T-helper 1 cell (primary cell): ENCODE data around the gene RNF111.

Experiments used
- DNase-seq, 5 donors: peaks; one replicate each; pipeline ENCODE4 v3.0.0-alpha.2; 2012 to 2020

RNF111 gene

DNA sequence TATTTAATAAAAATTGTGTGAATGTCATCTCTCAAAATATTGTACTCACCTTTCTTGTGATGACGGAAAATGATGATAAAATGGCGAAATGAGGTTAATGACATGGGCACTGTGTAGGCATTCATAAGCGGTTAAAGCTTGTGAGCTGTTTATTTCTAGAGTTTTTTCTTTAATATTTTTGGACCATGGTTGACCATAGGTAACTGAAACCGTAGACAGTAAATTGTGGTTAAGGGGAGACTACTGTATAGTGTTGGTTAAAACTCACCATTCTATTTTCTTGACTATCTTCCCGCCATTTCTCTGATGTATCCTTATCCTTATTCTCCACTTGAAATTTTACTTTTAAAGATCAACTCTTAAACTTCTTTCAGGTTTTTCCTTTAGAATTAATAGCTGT is 14.5 kb downstream of the RNF111 start:
- DNase-seq = no peak

- DNase-seq = no peak
Measured at GRCh38 chr15:59002418-59002859, 15.0 kb downstream of the RNF111 start.

- DNase-seq = no peak
Measured at GRCh38 chr15:59005579-59005978, 18.1 kb downstream of the RNF111 start.

GRCh38 chr15:59008086-59008485 is 20.6 kb downstream of the RNF111 start:
- no peak for DNase-seq

DNA sequence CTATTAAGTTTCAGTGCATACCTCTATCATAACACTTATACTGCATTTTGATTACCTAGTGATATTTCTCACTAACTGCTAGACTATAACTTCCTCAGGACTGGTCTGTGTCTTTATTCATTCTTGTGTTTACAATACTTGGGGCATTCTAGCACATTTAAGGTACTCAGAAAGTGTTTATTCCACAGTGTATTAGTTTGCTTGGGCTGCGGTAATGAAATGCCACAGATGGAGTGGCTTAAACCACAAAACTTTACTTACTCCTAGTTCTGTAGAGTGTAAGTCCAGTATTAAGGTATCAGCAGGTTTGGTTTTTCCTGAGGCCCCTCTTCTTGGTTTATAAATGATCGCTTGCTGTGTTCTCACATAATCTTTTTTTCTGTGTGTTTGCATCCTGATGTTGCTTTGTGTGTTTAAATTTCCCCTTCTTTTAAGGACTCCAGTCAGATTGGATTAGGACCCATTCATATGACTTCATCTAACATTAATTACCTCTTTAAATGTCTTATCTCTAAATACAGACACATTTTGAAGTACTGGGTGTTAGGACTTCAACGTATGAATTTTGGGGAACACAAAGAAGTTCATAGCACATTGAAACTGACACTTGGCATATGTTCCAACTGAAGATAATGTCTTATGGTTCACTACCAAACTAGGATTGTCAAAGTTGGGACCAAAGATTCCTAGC is 23.9 kb downstream of the RNF111 start:
- DNase-seq = no peak

GRCh38 chr15:59013246-59013873 is 25.9 kb downstream of the RNF111 start:
- no peak for DNase-seq

DNA sequence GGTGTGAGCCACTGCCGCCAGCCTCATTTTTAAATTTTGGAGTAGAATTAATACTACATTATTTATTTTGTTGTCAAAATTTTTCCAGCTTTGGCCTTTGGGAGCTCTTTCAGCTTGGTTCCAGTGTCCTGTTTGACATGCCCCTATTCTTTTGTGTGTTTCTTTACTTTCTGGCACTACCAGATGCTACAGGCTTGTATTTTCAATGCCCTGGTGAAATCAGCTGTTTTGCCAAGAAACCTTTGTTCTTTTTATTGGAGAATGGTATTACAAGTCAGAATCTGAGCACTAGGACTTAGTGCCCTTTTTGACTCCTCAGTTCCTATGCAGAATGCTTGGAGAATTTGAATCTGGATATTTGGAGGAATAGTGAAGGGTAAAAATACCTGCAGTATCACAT is 26.6 kb downstream of the RNF111 start:
- DNase-seq = no peak

DNA sequence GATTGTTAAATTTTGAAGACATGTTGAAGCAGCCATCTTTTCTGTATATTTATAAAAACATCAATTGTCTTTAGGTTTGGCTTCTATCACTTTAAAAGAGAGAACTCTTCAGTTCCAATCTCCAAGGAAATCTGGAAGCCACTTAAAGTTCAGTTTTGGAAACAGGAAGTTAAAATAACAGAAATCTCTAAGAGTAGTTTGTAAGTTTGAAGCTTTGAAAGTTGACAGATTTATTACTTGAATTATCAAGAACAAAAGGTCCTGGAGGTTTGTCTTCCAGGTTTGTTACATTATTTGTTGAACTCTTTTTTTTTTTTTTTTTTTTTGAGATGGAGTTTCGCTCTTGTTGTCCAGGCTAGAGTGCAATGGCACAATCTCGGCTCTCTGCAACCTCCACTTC is 30.0 kb downstream of the RNF111 start:
- DNase-seq = no peak

DNA sequence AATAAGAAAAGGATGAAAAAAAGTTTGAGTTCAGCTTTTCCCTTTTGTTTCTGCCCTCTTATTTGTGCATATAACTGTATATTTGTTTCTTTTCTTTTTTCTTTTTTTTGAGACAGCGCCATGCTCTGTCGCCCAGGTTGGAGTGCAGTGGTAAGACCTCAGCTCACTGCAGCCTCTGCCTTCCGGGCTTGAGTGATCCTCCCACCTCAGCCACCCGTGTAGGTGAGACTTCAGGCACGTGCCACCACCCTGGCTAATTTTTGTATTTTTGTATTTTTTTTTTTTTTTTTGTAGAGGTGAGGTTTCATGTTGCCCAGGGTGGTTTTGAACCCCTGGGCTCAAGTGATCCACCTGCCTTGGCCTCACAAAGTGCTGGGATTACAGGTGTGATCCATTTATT is 31.4 kb downstream of the RNF111 start:
- no peak for DNase-seq

DNA sequence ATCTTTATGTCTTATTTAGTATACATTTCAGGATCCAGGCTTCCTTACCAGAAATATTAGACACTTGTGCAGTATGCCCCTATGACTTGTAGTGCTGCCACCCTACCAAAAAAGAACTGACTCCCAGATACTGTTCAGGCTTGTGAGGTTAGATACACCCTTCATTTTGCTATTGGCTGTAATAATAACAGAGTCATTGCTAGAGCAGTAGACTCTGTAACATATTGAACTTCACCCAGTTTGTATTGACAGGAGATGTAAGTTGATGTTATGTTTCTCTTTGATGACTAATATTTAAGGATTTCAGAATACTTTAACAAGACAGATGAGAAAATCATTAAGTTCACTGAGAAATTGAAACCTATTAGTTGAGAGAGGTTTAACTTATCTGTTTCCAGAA is 32.9 kb downstream of the RNF111 start:
- DNase-seq = no peak

GRCh38 chr15:59022188-59022587 is 34.7 kb downstream of the RNF111 start:
- no peak for DNase-seq

- DNase-seq = no peak
Measured at GRCh38 chr15:59026207-59026606, 38.7 kb downstream of the RNF111 start.

GRCh38 chr15:59028387-59028955 is 41.0 kb downstream of the RNF111 start:
- no peak for DNase-seq

GRCh38 chr15:59029554-59029953 is 42.1 kb downstream of the RNF111 start:
- DNase-seq = no peak

- no peak for DNase-seq
Measured at GRCh38 chr15:59035201-59035600, 47.7 kb downstream of the RNF111 start.

GRCh38 chr15:59039225-59039624 is 51.8 kb downstream of the RNF111 start:
- DNase-seq = peak in 1 of 5 donors; percentile 46

DNA sequence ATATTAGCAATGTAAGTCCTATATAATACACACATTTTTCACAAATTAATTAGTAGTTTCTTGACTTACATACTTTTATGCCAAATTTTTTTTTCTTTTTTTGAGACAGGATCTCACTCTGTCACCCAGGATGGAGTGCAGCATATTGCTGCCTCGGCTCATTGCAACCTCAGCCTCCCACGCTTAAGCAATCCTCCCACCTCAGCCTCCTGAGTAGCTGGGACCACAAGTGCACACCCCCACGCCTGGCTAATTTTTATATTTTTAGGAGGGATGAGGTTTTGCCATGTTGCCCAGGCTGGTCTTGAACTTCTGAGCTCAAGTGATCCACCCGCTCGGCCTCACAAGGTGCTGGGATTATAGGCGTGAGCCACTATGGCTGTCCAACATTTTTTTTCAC is 54.6 kb downstream of the RNF111 start:
- no peak for DNase-seq

DNA sequence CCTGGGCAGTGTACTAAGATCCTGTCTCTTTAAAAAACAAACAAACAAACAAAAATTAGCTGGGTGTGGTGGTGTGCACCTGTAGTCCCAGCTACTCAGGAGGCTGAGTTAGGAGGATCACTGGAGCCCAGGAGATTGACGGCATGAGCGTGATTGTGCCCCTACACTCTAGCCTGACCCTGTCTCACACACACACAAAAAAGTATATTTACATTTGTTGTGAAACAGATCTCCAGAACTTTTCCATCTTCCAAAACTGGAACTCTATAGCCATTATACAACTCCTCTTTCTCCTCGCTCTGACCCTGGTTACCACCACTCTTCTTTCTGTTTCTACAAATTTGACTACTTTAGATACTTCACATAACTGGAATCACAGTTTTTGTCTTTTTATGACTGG is 61.4 kb downstream of the RNF111 start:
- no peak for DNase-seq

GRCh38 chr15:59051873-59052861 is 64.7 kb downstream of the RNF111 start:
- peak in 1 of 5 donors; percentile 39 for DNase-seq

- DNase-seq = no peak
Measured at GRCh38 chr15:59052915-59053407, 65.5 kb downstream of the RNF111 start.

DNA sequence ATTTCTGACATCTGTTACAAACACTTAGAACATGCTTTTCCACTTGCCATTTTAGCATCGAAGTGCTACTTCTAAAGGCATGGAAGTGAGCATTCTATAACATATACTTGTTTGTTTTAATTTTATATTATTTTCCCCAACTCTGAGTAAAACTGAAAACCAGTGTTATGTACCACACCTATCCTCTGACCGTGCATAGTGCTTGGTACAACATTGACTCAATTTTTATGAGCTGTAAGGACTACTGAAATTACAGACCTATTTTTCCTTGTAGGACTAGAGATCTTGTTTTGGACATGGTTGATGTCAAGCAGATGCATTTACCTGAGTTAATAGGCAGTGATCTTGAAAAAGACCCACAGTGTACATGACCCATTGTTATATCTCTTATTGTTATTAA is 66.0 kb downstream of the RNF111 start:
- peak in 1 of 5 donors; percentile 57 for DNase-seq

- DNase-seq = no peak
Measured at GRCh38 chr15:59059076-59059597, 71.7 kb downstream of the RNF111 start.

- no peak for DNase-seq
Measured at GRCh38 chr15:59060348-59060747, 72.9 kb downstream of the RNF111 start.
